Heart left ventricle (tissue), 16 donors: ENCODE results near the gene PLEKHA4. TPM values are rescaled to one million over a fixed set of nuclear protein-coding genes. Genes with fewer than 3 reads are reported as not detected.
A peak's percentile ranks its signal among the peaks of the same experiment; 100 is the strongest.
"Not testable (repeated sequence)": the region's sequence is repeated elsewhere in the genome, so short reads cannot be mapped to it uniquely, and the experiment has no call there.

Source experiments
- ATAC-seq, 4 donors: fragments of 200-7000 bp; cut with Tn5 transposase; one replicate each; pipeline ENCODE4 v1.9.1; 2020 to 2022; ENCODE audit warnings: moderate library complexity in 4 of 4, mild to moderate bottlenecking in 3 of 4, moderate number of reproducible peaks in 1 of 4
- DNase-seq, 5 donors: peaks; one replicate each; pipeline ENCODE4 v3.0.0-alpha.2; 2020
- H3K27ac ChIP-seq, 12 donors: fragments of 200-600 bp; sonication (generic) in 4 of 12; one replicate each; pipeline versions ENCODE4 v1.5.0 to v1.8.0; 2016 to 2022; ENCODE audit warnings: mild to moderate bottlenecking in 2 of 12
- H3K27me3 ChIP-seq, 9 donors: fragments of 200-600 bp; sonication (generic) in 2 of 9; one replicate each; pipeline versions ENCODE4 v1.5.1 to v1.8.0; 2016 to 2022; ENCODE audit warnings: mild to moderate bottlenecking in 3 of 9
- H3K36me3 ChIP-seq, 9 donors: fragments of 200-600 bp; sonication (generic) in 2 of 9; one replicate each; pipeline versions ENCODE4 v1.5.0 to v1.8.0; 2018 to 2022; ENCODE audit warnings: mild to moderate bottlenecking in 2 of 9
- H3K4me1 ChIP-seq, 12 donors: fragments of 200-600 bp; sonication (generic) in 4 of 12; one replicate each; pipeline versions ENCODE4 v1.5.0 to v1.8.0; 2016 to 2022; ENCODE audit warnings: mild to moderate bottlenecking in 3 of 12
- H3K4me3 ChIP-seq, 12 donors: fragments of 200-600 bp; sonication (generic) in 4 of 12; one replicate each; pipeline versions ENCODE4 v1.5.0 to v1.8.0; 2017 to 2022; ENCODE audit warnings: mild to moderate bottlenecking in 9 of 12, moderate library complexity in 4 of 12
- H3K9me3 ChIP-seq, 12 donors: fragments of 200-600 bp; sonication (generic) in 4 of 12; one replicate each; pipeline versions ENCODE4 v1.5.0 to v1.8.0; 2016 to 2022; ENCODE audit warnings: mild to moderate bottlenecking in 1 of 12
- POLR2A ChIP-seq, 2 donors: fragments of 450-650 bp; IDR thresholded peaks; one replicate each; pipeline ENCODE4 v1.6.1; 2017; ENCODE audit warnings: antibody characterized with exemption in 2 of 2, mild to moderate bottlenecking in 2 of 2, moderate library complexity in 2 of 2
- WGBS, 4 donors: extraction: QIAGEN DNeasy Blood & Tissue Kit in 2 of 4; methylation state at CpG; one replicate each; pipeline versions ENCODE4 v1.1.5 to v1.1.7; 2013 to 2018; 5-methylcytosine and 5-hydroxymethylcytosine counted together
- intact Hi-C, 10 donors: fragments of 100-400 bp; cut with DNase I; formaldehyde crosslinking; loops; one replicate each; pipeline versions ENCODE4 v1.11.1 to v1.14.2; 2022
- polyA plus RNA-seq, 2 donors: library from polyadenylated mRNA; stranded (reverse); fragments of 200-250 nt; gene quantifications; one replicate each; pipeline ENCODE4 v1.2.3, GENCODE V29; 2013
- total RNA-seq, 9 donors: library from RNA; depleted of rRNA in 2 of 9; stranded (reverse); fragments of >200 nt in 2 of 9; fragmentation: NEBNext Ultra II Directional in 3 of 9; extraction: Animal tissue kit (Norgen Biotek cat#: 25700) in 3 of 9; gene quantifications; one replicate each; pipeline versions ENCODE4 v1.1.0 to v1.2.4, GENCODE V29; 2016 to 2023
- TF ChIP-seq, protein P1 (sequence below), 12 donors: fragments of 200-600 bp; sonication (generic) in 4 of 12; IDR thresholded peaks; one replicate each; pipeline versions ENCODE4 v1.5.0 to v1.8.0; 2018 to 2022; ENCODE audit warnings: antibody characterized with exemption in 12 of 12, mild to moderate bottlenecking in 5 of 12
- donor health status: ischemic (EF 13 %, LVEDD 7.1; RV severe dilation, severe dysfunction).
- donor health status: healthy with polysubstance abuse.
- donor health status: DM: no; HTN: yes; CAD: no.
- donor health status: DM: no; HTN: no; CAD: no.
- donor health status: ischemic (EF 25% LVEDD 6.9; RV normal size, moderate dysfunction).
- donor health status: ischemic (EF 25% LVEDD 5.7; RV mildly dilated, moderate dysfunction).
- donor health status: healthy.
- donor health status: DM: yes; HTN: yes; CAD: no.
- donor health status: ischemic (EF 35%, LVEDD 5.7; RV mildly dilated, moderate dysfunction).
- donor health status: nonischemic (EF 11% LVEDD 7.7; RV severe dilation, severe dysfunction).
- donor health status: DM: yes; HTN: yes; CAD: no.
- donor health status: PGD.
- donor health status: ischemic (EF 29% LVEDD 5.4; RV normal size, mild dysfunction).
- donor health status: nonischemic (EF 23%, LVEDD 6.1; RV moderate dilation, normal function).

Gene PLEKHA4
- total and polyA plus RNA-seq, 11 donors: 7.5 to 66.9 (median 28.6) TPM

DNA sequence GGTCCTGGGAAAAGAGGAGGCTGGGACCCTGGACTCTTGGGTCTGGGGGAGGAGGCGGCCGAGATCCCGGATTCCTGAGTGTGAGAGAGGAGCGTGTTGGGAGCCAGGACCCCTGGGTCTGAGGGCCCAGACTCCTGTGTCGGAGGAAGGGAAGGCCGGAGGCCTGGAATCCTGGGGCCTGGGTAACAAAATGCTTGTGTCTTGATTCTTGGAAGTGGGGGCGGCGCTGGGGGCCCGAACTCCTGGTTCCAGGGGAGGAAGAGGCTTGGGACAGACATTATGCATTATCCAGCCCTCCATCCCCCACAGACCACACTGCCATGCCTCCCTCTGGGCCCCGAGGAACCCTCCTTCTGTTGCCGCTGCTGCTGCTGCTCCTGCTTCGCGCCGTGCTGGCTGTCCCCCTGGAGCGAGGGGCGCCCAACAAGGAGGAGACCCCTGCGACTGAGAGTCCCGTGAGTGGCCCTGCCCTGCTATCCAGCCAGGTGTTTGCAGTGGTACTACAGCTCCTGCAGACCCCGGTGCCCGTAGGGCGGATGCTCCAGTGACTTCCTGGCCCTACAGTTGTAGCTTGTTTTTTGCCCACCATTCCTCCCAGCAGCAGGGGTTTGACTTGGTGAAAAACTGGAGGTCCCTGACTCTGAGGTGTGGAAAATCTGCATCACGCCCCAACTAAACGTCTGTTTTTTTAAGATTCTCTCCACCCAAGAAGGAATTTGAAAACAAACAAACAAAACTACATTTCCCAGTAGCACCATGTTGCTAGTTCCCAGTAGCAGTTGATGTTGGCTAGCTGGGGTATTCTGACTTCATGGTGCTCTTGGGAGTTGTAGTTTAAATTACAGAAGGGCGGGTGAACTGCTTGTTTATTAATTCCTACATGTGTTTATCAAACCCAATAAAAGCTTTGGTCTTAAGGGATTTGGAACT lies 32.3 kb upstream of the PLEKHA4 start:
- H3K27ac ChIP-seq: peak overlapping the region; percentile 77 to 98 (median 94)
- TF ChIP-seq, protein P1, sequence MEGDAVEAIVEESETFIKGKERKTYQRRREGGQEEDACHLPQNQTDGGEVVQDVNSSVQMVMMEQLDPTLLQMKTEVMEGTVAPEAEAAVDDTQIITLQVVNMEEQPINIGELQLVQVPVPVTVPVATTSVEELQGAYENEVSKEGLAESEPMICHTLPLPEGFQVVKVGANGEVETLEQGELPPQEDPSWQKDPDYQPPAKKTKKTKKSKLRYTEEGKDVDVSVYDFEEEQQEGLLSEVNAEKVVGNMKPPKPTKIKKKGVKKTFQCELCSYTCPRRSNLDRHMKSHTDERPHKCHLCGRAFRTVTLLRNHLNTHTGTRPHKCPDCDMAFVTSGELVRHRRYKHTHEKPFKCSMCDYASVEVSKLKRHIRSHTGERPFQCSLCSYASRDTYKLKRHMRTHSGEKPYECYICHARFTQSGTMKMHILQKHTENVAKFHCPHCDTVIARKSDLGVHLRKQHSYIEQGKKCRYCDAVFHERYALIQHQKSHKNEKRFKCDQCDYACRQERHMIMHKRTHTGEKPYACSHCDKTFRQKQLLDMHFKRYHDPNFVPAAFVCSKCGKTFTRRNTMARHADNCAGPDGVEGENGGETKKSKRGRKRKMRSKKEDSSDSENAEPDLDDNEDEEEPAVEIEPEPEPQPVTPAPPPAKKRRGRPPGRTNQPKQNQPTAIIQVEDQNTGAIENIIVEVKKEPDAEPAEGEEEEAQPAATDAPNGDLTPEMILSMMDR (IDR thresholded peaks at IDR 0.05): no peak
- no peak for TF ChIP-seq POLR2A (IDR thresholded peaks at IDR 0.05)
- DNase-seq: peak in 1 of 5 donors; percentile 50
- intact Hi-C loops: loop anchor here in 6 of 10 donors (2.0 to 10.0 kb wide), 6 partner anchors 26 to 64 kb away; partner anchors contain the start of genes BAX (in 3 of the 6), PPP1R15A (in 3 of the 6) and FTL (in 2 of the 6)
- H3K36me3 ChIP-seq: peaks cover 0 to 35% (median 20%) of the 10 kb centered on the region in 9 donors
- ATAC-seq: peak in 3 of 4 donors; percentile 2 to 23 (median 2)
- H3K4me1 ChIP-seq: peaks cover 2 to 45% (median 31%) of the 10 kb centered on the region in 12 donors
- peaks cover 0 to 5% (median 0%) of the 10 kb centered on the region in 9 donors for H3K27me3 ChIP-seq
- H3K9me3 ChIP-seq: no peaks in the 10 kb centered on the region
- WGBS, 4 donors: 7 to 10% (median 8%) methylated on average over 20 to 24 of the region's 24 CpGs
- H3K4me3 ChIP-seq: peak overlapping the region; percentile 69 to 98 (median 92)

DNA sequence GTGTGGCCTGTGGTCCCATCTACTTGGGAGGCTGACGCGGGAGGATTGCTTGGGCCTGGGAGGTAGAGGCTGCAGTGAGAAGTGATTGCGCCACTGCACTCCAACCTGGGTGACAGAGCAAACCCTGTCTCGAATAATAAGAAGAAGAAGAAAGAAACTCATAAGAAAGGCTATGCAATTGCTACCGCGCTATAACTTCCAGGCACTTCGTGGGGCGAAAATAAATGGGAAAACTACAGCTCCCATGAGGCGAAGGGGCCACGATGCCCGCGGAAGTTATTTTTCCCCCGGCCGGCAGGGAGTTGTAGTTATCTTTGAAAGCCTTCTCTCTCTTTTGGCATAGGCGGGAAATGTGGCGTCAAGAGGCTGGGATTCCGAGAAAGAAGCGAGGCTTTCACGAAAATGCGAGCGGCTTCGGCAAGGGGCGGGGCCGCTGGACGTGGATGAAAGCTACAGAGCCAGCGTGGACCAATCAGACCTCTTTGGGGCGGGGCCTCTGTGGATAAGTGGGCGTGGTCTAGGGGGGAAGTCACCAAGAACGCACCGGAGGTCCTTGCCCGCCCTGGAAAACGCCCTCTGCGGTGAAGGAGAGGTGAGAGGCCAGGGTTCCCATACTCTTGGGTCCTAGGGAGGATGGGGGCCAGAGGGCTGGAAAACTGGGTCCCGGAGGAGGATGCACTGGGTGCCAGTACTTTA lies 31.5 kb upstream of the PLEKHA4 start, which contains the start of gene NUCB1:
NUCB1 (plus strand) TSS at position 532 of the 696 bp plus-strand sequence. CDS start 485 bp downstream, outside the sequence.
- Histone ChIP-seq H3K36me3 (peaks cover 0 to 27% (median 12%) of the 10 kb centered on the region in 9 donors), H3K27ac (peak within 1 kb of the TSS; percentile 77 to 98 (median 94)), H3K4me3 (peak within 1 kb of the TSS; percentile 69 to 98 (median 92)), H3K9me3 (no peaks in the 10 kb centered on the region), H3K4me1 (peaks cover 2 to 53% (median 34%) of the 10 kb centered on the region in 12 donors), H3K27me3 (peaks cover 0 to 13% (median 0%) of the 10 kb centered on the region in 9 donors)
- 6 to 8% (median 7%) methylated on average over 34 of the region's 34 CpGs for WGBS, 4 donors
- DNase-seq (peak; percentile 98 to 99 (median 99)), ATAC-seq (peak; percentile 97 to 98 (median 98))
- intact Hi-C loops: loop anchor here in 6 of 10 donors (2.0 to 10.0 kb wide), 6 partner anchors 25 to 65 kb away; partner anchors contain the start of genes BAX (in 3 of the 6), PPP1R15A (in 3 of the 6) and FTL (in 2 of the 6)
- TF ChIP-seq, protein P1 (IDR thresholded peaks at IDR 0.05): peak; percentile 2 to 50 (median 23)
- peak in 1 of 2 donors; percentile 84 for TF ChIP-seq POLR2A (IDR thresholded peaks at IDR 0.05)

DNA sequence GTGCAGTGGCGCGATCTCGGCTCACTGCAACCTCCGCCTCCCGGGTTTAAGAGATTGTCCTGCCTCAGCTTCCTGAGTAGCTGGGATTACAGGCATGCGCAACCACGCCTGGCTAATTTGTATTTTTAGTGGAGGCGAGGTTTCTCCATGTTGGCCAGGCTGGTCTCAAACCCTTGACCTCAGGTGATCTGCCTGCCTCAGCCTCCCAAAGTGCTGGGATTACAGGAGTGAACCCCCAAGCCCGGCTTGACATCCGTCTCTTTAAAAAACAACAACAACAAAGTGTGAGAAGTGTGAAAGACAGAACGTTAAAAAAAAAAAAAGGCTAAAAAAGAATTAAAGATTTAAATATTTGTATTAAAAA lies 31.0 kb upstream of the PLEKHA4 start:
- intact Hi-C loops, H3K9me3 ChIP-seq, DNase-seq, ATAC-seq: not testable (repeated sequence)
- Histone ChIP-seq H3K27me3 (peaks cover 0 to 18% (median 0%) of the 10 kb centered on the region in 9 donors), H3K27ac (peak overlapping the region; percentile 77 to 98 (median 94)), H3K4me3 (peak overlapping the region in 10 of 12 donors; percentile 72 to 98 (median 92)), H3K4me1 (peaks cover 2 to 53% (median 34%) of the 10 kb centered on the region in 12 donors), H3K36me3 (peaks cover 0 to 21% (median 6%) of the 10 kb centered on the region in 9 donors)
- 72 to 85% (median 84%) methylated on average over 11 of the region's 11 CpGs for WGBS, 4 donors

DNA sequence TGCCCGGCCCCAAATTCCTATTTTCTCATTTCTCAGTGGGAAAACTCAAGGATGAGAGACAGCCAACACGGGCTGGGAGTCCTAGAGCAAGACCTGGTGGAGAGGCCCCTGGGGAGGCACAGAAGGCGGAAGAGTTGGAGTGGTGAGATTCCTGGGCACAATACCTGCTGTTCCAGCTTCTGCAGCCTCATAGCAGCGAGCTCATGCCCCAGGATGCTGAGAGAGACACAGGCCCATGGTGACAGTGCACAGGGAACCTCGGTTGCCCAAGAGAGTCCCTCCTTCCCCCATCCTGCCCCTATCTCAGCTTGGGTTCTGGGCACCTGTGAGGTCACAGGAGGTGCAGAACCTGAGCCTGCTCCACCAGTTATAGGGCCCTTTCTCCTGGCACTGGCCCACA lies 28.8 kb upstream of the PLEKHA4 start:
- WGBS, 4 donors: 73 to 92% (median 83%) methylated on average over 5 of the region's 5 CpGs
- DNase-seq (no peak), ATAC-seq (no peak)
- H3K9me3 ChIP-seq: no peaks in the 10 kb centered on the region
- TF ChIP-seq POLR2A (IDR thresholded peaks at IDR 0.05): no peak
- TF ChIP-seq, protein P1 (IDR thresholded peaks at IDR 0.05): no peak
- peaks cover 0 to 20% (median 0%) of the 10 kb centered on the region in 9 donors for H3K27me3 ChIP-seq
- peak overlapping the region in 2 of 12 donors; percentile 77 to 86 for H3K27ac ChIP-seq
- intact Hi-C loops: no loop called here
- H3K4me1 ChIP-seq: peaks cover 2 to 41% (median 26%) of the 10 kb centered on the region in 12 donors
- no peak overlapping the region for H3K4me3 ChIP-seq
- H3K36me3 ChIP-seq: peaks cover 0 to 9% (median 0%) of the 10 kb centered on the region in 9 donors
